NCI-H1105 treated with DMSO at 0.1 percent for 48 hours (cell line): Measurements from ENCODE around the gene TMEM130.

Experiments
- DNase-seq: peaks from one replicate; lab custom pipeline; 2025; lab: John Stamatoyannopoulos, UW

Gene TMEM130

GRCh38 chr7:98869597-98870120 is at the start of gene TMEM130:
Gene TMEM130, minus strand, starts transcription at chr7:98870014. Its CDS starts 153 bp downstream, at chr7:98869861.
- no peak for DNase-seq

- DNase-seq: no peak
These were observed 47.5 kb upstream of the TMEM130 start for GRCh38 chr7:98917331-98917730.

GRCh38 chr7:98913612-98914011 is 43.8 kb upstream of the TMEM130 start:
- no peak for DNase-seq

GRCh38 chr7:98913026-98913425 is 43.2 kb upstream of the TMEM130 start:
- no peak for DNase-seq

GRCh38 chr7:98911916-98912315 is 42.1 kb upstream of the TMEM130 start:
- DNase-seq: no peak

GRCh38 chr7:98910427-98910826 is 40.6 kb upstream of the TMEM130 start:
- no peak for DNase-seq

GRCh38 chr7:98909487-98909886 is 39.7 kb upstream of the TMEM130 start:
- DNase-seq: no peak

GRCh38 chr7:98908585-98908984 is 38.8 kb upstream of the TMEM130 start:
- DNase-seq: no peak

- no peak for DNase-seq
These were observed 37.8 kb upstream of the TMEM130 start for GRCh38 chr7:98907570-98907969.

- DNase-seq: no peak
These were observed 33.4 kb upstream of the TMEM130 start for GRCh38 chr7:98903246-98903645.

- peak; percentile 54 for DNase-seq
These were observed 32.7 kb upstream of the TMEM130 start for GRCh38 chr7:98902523-98902922.

GRCh38 chr7:98900815-98901214 is 31.0 kb upstream of the TMEM130 start:
- no peak for DNase-seq

GRCh38 chr7:98899816-98900215 is 30.0 kb upstream of the TMEM130 start:
- DNase-seq: no peak

- DNase-seq: no peak
These were observed 22.8 kb upstream of the TMEM130 start for GRCh38 chr7:98892609-98893008.

GRCh38 chr7:98887038-98887437 is 17.2 kb upstream of the TMEM130 start:
- no peak for DNase-seq

GRCh38 chr7:98884416-98884815 is 14.6 kb upstream of the TMEM130 start:
- DNase-seq: no peak

- no peak for DNase-seq
These were observed 11.9 kb upstream of the TMEM130 start for GRCh38 chr7:98881561-98882315.

GRCh38 chr7:98880485-98880884 is 10.7 kb upstream of the TMEM130 start:
- no peak for DNase-seq

- DNase-seq: no peak
These were observed 10.1 kb upstream of the TMEM130 start for GRCh38 chr7:98879979-98880315.

- DNase-seq: no peak
These were observed 9.6 kb upstream of the TMEM130 start for GRCh38 chr7:98879198-98879978.

- DNase-seq: peak; percentile 33
These were observed 8.8 kb upstream of the TMEM130 start, which contains the start of gene TRRAP for GRCh38 chr7:98878365-98879197. Gene TRRAP, plus strand, starts transcription at chr7:98878532. Its CDS starts 2,619 bp downstream, at chr7:98881151.

- DNase-seq: no peak
These were observed 8.0 kb upstream of the TMEM130 start for GRCh38 chr7:98877692-98878364.
